ENCODE results near the gene CRYGB.

DNA sequence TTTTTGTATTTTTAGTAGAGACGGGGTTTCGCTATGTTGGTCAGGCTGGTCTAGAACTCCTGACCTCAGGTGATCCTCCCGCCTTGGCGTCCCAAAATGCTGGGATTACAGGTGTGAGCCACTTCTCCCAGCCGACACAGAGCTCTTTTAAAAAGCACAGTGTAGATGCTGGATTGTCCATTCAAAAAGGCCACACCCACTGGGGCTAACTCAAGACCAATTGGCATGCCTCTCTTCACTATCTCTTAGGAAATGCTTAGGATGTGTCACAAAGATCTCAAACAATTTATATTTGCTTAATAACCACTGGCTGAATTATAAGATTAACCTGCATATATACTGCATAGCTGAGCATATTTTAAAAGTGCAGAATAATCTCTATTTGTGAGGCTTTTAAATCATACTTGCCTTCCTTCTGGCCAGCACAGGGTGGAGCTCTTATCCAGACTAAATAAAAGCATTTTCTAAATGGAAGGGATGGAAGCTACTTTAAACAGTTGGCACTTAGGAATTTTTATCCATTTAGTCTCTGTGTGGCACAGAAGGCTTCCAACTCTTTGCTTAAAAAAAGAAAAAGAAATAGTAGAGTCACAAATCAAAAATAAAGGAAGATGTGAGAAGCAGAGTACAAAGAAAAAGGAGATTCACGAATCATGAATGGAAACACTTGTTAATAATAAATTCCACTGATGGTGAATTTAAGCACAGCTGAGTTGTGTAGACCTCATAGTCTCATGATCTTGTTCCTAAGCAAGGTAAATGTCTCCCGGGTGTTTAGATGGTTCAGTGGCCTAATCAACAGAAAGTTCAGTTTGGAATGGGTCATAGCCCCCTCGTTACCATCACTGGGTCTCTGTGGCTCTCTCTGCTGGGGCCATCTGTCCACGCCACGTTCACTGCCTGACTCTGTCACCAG is 44.0 kb downstream of the CRYGB start:
- TF ChIP-seq CTCF (conservative IDR thresholded peaks at IDR 0.05 in 1 of 2, IDR thresholded peaks at IDR 0.05 in 1 of 2; ENCODE audit: extremely low read depth in 1 of 2, insufficient read depth in 1 of 2, low read depth in 1 of 2, low read length in 2 of 2), result peak; percentile 60 to 64
- TF ChIP-seq EZH2 (IDR thresholded peaks at IDR 0.05; ENCODE audit: borderline replicate concordance, low read length), result no peak

All from mammary epithelial cell (primary cell).